Hematopoietic multipotent progenitor cell treated with erythropoietin and hydrocortisone succinate and interleukin-3 and kit ligand, for 15 days (in vitro differentiated cells): Measurements from ENCODE around the gene INPP5F.
"Not testable (repeated sequence)": the region's sequence is repeated elsewhere in the genome, so short reads cannot be mapped to it uniquely, and the experiment has no call there.

Source experiments
- DNase-seq: peaks from one replicate; pipeline ENCODE4 v3.0.0-alpha.2; 2015; ENCODE audit warnings: low spot score

Gene INPP5F

DNA sequence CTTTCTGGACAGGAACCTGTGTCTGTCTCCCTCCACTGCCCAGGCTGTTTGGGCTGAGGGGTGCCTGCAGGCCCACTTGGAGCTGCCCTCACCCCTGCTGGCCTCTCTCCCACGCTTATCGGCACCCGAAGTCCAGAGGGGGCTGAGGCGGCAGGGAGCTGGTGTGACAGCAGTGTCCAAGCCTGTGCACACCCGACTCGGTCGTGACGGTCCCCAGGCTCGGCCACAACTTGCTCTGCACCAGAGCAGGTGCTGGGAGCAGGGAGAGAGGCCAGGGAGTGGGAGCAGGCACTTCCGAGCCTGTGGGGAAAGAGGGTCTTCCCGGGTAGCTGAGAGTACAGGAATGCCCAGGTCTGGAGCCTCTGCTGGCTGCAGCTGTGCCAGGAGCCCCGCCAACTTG, 23.0 kb downstream of the INPP5F start:
- DNase-seq = no peak

DNA sequence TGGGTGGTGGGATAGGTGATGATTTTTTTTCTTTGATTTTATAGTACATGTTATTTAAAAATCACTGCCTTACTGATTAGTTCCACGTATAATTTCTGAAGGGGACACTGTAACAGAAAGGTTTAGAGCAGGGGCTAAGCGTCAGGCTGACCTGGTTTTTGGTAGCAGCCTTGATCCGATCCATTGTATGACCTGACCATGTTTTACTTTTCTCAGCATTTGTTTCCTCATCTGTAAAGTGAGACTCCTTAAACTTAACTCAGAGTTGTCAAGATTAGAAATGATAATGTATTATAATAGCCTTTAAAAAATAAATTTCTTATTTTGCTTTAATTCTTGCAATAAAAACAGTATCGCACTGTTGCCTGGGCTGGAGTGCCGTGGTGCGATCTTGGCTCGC, 23.6 kb downstream of the INPP5F start:
- DNase-seq = no peak

DNA sequence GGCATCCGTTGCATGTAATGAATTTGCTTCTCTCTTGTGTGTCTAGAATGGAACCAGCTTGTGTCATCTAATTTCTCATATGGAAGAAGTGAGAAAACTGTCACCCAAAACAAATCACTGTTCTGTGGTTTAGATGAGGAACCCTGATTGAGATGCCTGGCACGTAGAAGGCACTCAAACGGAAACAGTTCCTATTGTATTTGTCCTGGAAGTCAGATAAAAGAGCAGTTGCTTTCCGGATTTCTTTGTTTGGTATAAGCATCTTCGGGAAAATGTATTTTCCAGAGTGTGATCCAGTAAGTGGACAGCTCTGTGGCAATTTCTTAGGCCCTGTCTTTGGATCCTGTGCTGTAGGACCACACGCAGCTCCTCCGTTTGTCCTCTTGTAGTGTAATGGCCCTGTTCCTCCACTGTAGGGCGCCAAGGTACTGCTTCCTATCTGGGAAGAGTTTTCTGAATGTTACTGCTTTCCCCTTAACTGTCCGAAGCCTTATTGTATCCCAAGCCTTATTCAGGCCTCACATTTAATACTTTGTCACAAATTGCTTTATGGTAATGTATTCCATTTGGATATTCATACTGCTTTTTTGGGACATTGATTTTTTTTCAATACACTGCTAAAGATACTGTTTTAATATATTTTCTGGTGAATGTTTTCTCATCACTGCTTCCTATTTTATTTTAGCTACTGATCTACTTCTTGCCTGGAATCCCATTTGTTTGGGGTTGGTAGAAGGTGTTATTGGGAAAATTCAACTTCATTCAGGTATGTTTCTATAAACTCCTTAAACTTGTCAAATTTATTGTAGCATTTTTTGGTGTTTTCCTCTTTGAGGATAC, 24.8 kb downstream of the INPP5F start:
- peak; percentile 54 for DNase-seq

DNA sequence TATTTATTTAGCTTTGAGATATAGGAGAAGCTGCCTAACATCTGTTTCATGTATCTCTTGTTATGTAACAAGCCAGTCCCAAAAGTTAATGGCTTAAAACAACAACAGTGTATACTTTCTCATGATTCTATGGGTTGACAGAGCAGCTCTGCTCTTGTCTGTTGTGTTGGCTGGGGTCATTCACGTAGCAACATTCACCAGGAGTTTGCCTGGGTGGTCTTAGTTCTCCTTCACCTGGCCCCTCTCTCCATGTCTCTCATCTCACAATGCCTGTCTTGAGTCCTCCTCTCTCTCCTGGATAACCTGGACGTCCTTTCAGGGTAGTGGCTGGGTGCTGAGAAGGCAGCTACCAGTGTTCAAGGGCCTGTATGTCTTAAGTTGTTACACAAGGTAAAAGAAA, 27.5 kb downstream of the INPP5F start:
- no peak for DNase-seq

DNA sequence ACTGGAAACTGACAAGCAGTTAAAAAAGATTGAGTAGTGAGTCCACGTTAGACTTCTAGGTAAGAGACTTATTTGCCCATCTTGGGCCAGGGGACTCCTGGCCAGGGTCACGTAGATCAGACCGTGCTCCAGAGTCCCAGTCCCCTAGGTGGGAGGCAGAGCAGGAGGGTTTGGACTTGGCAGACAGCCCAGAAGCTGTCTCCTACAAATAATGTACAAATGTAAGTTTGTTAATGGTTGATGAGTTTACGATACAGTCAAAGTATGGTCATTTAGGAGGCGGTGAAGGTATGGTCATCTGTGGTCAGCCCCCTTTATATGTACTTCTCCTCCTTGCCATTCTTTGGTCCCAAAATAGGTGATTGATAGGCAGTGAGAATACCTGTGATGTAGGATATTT, 28.2 kb downstream of the INPP5F start:
- DNase-seq = no peak

DNA sequence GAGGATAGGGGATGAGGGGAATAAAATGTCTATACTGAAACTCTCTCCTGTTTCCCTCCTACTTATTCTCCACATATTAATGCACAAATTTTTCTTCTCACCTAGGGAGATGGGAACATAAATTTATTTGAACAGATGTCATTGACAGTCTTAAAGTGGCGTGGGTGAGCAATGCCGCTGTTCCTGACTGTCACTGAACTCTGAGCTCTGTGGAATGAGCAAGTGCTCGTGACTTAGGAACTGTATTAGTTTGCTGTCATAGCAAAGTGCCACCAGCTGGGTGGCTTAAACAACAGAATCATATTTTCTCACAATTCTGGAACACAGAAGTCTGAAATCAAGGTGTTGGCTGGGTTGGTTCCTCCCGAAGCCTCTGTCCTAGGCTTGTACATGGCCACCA, 29.1 kb downstream of the INPP5F start:
- DNase-seq = no peak

DNA sequence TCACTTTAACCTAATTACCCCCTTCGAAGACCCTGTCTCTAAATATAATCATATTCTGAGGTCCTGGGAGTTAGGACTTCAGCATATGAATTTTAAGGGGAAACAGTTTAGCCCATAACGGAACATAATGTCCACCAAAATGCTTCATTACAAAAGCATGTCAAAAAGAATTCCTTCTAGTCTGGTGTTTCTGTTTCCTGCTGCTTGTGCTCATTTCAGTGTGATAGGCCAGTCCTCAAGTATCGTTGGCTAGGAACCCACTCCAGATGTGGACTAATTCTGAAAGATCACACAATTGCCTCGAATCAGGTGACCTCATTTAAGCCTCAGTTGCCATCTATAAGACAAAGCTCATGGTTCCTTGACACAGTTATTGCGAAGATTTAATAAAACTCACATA, 29.6 kb downstream of the INPP5F start:
- no peak for DNase-seq

DNA sequence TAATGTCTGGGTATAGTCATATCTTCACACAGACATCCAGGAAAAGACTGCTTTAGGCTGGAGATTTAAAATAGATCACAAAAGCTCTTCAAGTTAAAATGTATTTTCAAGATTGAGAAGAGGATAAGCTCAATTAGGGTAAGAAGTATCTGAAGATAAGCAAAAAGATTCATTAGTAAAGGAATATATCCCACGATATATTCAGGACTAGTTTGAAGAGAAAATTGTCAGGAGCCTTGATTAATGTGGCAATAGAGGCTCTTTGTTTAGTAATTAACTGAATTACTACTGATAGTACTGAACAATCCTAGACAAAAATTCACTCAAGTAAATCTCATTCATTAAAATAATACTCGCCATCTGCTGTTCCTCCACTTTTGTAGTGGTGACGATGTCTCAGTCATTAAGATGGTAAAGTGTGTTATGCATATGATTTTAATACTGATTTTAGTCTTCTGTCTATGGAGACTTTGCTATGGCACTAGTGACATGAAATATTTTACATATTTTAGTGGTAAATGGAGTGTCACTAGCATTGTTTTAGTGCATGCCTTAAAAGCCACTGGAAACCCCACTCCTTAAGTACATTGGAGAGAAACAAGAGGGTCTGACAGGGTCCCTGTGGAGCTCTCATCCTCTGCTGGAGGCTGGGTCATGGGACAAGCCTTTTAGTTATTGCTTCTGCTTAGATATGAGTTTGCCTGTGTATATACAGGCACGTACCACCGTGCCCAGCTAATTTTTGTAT, 32.8 kb downstream of the INPP5F start:
- no peak for DNase-seq

DNA sequence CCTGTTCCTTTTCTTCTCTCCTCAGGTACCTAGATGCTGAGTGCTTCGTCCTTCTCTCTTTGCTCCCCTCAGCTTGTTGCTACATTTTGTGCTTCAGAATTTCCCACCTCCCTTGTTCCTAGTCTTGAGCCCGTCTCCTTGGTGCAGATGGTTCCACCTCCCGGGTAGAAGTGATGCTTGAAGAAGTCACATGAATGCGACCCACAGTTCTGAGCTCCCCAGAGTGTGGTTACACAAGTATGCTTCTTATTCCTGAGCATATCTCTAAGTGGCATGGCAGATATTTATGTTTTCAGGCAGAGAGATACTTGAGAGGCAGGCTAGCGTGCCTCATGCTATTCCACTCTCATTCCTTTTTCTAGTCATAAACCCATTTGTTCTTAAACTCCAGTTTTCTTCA, 34.0 kb downstream of the INPP5F start:
- DNase-seq = no peak

DNA sequence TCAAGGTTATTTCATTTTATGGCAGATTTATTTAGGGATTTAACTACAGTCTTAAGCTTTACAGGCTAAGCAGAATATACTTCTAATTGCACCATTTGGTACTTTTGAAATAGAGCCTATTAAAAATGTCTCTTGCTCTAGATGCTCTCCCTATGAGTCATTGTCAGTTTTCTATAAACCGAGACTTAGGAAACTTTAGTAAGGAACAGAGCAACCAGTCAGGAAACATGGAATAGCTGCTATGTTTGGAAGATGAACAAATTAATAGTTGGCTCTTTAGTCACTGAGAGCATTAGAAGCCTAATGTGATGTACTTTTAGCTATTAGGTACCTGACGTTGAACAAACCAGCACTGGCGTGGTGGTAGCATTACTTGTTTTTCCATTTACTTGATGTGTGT, 35.3 kb downstream of the INPP5F start:
- DNase-seq = no peak

DNA sequence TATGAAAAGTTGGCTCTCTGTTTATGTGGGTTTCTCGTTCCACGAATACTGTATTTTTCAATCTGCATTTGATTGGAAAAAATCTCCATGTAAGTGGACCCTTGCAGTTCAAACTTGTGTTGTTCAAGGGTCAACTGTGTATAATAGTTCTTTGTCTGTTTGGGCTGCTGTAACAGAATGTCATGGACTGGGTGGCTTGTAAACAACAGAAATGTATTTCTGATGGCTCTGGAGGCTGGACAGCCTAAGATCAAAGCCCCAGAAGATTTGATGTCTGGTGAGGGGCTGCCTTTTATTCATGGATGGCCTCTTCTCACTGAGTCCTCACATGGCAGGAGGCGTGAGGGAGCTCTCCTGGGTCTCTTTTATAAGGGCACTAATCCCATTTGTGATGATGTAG, 36.2 kb downstream of the INPP5F start:
- no peak for DNase-seq

DNA sequence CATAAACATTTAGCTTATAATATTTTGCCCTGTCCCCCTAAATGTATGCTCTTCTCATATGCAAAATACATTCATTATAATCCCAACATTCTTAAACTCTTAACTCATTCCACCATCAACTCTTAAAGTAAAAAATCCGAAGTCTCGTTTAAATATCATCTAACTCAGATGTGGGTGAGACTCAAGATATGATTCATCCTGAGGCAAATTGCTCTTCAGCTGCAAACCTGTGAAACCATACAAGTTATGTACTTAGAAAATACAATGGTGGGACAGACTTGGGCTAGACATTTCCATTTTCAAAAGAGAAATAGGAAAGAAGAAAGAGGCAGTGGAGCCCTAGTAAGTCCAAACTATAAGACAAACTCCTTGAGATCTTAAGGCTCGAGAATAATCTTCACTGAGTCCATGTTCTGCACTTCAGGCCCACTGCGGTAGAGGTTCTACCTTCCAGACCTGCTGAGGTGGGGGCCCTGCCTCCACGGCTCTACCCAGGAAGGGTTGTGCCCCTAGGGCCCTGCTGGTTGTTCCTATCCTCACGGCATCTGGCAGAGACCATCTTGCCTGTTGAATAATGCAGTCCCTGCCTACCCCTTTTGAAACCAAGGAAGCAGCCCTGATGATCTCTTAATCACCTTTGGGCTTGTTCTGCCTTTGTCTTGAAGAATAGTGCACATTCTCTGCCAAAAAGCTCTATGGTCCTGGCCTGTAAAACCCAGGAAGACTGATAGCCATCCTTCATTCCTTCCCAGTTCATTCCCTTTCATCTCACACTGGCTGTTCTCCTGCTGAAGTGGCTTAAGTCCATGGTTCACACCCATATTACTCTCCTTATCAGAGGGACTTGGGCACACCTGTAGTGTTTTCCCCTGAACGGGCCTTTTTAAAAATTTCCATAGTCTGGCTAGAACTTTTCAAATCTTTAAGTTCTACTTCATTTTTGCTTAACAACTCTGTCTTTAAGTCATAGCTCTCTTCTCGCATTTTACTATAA, 37.3 kb downstream of the INPP5F start:
- DNase-seq = no peak

DNA sequence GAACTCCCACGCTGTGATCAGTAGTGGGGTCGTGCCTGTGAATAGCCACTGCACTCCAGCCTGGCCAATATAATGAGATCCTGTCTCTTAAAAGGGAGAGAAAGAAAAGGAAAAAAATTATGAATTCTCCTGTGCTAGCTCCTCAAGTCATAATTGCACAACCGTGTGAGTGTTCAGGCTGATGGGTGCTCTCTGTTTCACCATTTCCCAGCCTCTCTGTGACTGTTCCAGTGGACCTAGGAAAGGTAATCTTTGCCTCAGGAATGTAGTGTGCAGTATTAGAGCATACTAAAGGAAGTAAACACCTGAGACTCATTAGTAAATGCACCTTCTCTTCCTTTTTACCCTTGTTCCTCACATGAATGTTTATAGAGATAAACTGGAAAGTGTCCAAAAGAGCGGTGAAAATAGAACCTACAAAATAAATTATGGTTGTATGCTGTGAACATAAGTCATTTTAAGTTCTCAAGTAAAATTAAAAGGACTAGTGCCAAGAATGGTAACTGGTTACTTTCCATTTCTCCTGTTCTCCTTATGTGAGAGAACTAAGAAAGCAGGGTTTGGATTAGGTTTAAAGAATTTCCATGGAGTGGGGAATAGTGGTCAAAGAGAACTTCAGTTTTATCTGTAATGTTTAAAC, 42.7 kb downstream of the INPP5F start:
- no peak for DNase-seq

DNA sequence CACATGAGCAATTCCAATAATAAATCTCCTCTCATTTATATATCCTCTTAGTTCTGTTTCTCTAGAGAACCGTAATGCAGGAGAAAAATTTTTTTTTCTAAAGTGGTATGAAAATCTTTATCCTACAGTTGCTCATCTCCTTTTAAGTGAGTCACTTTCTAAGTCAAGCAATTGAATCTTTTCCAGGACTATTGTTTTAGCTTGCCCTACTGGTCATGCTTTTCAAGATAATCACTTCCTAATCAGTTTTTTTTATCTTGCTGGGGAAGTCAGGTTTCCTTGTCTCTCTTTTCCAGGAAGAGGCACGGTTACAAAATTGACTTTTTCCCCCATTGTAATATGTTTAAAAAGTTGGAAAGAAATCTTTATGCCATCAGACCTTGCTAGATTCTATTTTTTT, 44.0 kb downstream of the INPP5F start:
- no peak for DNase-seq

DNA sequence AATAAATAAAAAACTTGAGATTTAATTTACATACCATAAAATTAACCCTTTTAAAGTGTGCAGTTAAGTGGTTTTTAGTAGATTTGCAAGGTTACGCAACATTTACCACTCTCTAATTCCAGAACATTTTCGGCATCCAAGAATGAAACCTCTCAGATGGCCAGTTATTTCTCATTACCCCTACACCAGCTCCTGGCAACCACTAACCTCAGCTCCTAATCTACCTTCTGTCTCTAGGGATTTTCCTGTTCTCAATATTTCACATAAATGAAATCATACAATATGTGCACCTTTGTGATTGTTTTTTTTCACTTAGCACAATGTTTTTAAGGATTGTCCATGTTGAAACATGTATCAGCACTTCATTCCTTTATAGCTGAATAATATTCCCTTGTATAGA, 45.1 kb downstream of the INPP5F start:
- no peak for DNase-seq

DNA sequence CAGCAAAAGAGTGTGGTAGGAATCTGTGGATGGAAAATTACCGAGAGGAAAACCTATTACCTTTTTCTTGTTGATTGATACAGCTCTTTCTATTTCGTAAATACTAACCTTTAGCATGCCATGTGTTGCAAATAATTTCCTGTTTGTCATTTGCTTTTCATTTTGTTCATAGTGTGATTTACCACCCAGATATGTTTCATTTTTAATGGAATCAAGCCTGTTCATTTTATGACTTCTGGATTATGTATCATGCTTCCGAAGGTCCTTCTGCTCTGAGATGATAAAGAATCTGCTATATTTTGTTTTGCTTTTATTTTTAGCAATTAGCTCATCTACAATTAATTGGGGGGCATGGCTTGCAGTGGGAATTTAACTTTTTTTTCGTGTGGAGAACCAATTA, 46.5 kb downstream of the INPP5F start:
- no peak for DNase-seq

DNA sequence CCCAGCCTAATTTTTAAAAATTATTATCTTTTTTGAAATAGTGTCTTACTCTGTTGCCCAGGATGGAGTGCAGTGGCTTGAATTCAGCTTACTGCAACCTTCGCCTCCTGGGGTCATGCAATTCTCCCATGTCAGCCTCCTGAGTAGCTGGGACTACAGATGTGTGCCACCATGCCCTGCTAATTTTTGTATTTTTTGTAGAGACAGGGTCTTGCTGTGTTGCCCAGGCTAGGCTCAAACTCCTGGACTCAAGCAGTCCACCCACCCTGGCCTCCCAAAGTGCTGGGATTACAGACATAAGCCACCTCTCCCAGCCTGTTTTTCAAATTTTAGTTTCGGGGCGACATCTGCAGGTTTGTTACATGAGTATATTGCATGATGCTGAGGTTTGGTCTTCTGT, 47.2 kb downstream of the INPP5F start:
- not testable (repeated sequence) for DNase-seq

DNA sequence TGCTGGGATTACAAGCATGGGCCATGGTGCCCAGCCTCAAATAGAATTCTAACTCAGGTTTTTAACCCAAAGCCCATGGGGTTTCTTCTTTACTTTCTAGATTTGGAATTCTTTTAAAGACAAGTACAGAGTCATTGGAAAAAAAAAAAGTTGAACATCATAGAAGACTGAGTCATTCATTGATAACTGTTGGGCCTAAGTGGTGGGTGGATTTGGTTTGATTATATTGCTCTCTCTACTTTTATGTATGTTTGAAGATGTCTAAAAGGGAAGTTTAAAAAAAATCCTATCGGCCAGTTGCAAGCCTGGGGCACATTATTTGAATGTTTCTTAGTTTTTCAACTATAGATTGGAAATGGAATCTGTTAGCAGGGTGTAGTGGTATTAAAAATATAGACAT, 49.7 kb downstream of the INPP5F start:
- no peak for DNase-seq

DNA sequence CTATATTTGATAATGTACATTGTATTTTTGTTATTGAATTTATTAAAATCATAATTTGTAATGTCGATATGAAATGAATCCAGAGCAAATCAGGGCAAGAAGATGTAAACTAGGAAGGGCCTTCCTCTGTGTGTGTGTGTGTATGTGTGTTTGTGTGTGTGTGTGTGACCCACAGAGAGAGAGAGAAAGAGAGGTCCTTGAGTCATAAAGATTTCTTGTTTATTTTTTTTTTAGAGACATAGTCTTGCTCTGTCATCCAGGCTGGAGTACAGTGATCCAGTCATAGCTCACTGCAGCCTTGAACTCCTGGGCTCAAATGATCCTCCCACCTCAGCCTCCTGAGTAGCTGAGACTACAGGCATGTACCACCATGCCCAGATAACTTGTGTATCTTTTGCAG, 50.7 kb downstream of the INPP5F start:
- no peak for DNase-seq

DNA sequence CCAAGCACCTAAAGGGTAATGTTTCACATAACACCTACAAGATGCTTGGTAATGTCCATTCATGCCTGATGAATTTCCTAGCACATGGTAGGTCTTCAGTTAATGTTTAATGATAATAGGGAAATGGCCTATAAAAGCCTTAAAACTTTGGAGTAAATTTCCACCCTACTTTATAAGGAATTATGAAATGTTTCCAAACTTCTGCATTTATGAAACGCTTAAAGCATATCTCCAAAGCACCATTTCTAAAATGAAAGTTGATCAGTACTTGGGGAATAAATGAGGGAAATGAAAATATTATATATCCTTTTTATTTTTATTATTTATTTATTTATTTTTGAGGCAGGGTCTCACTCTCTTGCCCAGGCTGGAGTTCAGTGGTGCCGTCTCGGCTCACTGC, 51.8 kb downstream of the INPP5F start:
- no peak for DNase-seq

DNA sequence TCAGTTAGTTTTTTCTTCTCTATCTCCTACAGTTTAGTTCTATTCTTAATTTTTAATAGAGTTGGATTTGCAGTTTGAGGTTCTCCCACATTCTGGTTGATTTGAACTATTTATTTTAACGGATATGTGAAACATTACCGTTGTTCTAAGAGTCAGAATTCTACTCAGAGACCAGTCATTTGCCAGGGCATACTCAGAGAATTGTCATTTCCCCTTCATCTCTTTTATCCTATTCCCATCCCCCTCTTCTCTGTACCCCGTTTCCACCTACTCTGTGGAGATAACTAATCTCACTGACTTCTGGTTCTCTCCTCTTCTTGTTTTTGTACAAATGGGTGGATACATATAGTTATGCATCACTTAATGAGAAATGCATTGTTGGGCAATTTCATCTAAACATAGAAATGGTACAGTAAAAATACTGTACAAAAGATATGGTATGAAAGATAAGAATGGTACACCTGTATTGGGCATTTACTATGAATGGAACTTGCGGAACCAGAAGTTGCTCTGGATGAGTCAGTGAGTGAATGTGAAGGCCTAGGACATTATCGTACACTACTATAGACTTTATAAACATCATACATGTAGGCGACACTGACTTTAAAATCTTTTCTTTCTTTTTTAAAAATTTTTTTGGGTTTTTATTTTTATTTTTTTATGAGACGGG, 53.1 kb downstream of the INPP5F start:
- DNase-seq = no peak
